ENCODE measurements around the gene NDUFAF8. TPM values are rescaled to one million over a fixed set of nuclear protein-coding genes. Genes with fewer than 3 reads are reported as not detected.

NDUFAF8 gene
- total RNA-seq, 2 donors from 2014 or later, result 27.4 to 43.1 TPM

DNA sequence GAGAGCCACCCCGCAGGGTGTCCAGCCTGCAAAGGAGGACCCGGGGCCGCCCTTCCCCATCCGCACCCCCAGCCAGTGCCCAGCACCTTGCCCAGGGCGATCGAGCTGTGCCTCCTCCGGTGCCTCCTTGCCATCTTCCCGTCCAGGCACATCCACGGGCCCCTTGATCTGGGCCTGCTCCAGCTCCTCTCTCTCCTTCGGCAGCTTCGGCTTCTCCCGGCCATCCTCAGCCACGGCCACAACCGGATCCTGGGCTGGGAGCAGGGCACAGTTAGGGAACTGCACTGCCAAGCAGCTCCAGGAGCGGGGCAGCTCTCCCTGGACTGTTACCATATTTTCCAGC is 13.8 kb downstream of the NDUFAF8 start:
- intact Hi-C loops (cut with DNase I), result loop anchor here (5.0 kb wide), 2 partner anchors 39 to 349 kb away; no protein-coding TSS in a partner anchor
- no peak for DNase-seq (ENCODE audit: low spot score)
- Histone ChIP-seq H3K27ac (no peak overlapping the region), H3K9me3 (no peaks in the 10 kb centered on the region), H3K4me1 (replicated peaks) (peaks cover 7% of the 10 kb centered on the region), H3K36me3 (peaks cover 0 to 3% of the 10 kb centered on the region in 2 donors), H3K27me3 (replicated peaks; ENCODE audit: insufficient read depth) (no peaks in the 10 kb centered on the region), H3K4me3 (no peak overlapping the region)
- no peak for TF ChIP-seq POLR2AphosphoS5 (IDR thresholded peaks at IDR 0.05)
- TF ChIP-seq, protein P1, sequence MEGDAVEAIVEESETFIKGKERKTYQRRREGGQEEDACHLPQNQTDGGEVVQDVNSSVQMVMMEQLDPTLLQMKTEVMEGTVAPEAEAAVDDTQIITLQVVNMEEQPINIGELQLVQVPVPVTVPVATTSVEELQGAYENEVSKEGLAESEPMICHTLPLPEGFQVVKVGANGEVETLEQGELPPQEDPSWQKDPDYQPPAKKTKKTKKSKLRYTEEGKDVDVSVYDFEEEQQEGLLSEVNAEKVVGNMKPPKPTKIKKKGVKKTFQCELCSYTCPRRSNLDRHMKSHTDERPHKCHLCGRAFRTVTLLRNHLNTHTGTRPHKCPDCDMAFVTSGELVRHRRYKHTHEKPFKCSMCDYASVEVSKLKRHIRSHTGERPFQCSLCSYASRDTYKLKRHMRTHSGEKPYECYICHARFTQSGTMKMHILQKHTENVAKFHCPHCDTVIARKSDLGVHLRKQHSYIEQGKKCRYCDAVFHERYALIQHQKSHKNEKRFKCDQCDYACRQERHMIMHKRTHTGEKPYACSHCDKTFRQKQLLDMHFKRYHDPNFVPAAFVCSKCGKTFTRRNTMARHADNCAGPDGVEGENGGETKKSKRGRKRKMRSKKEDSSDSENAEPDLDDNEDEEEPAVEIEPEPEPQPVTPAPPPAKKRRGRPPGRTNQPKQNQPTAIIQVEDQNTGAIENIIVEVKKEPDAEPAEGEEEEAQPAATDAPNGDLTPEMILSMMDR (IDR thresholded peaks at IDR 0.05), result no peak
- TF ChIP-seq POLR2A (IDR thresholded peaks at IDR 0.05), result no peak
- WGBS, result 78% methylated on average over 15 of the region's 15 CpGs

- TF ChIP-seq, protein P1 (IDR thresholded peaks at IDR 0.05), result peak; percentile 76 to 93 (median 88)
- TF ChIP-seq POLR2A (IDR thresholded peaks at IDR 0.05) (no peak), POLR2AphosphoS5 (IDR thresholded peaks at IDR 0.05) (peak; percentile 12)
- peak; percentile 37 for DNase-seq (ENCODE audit: low spot score)
- Histone ChIP-seq H3K4me1 (replicated peaks) (peaks cover 7% of the 10 kb centered on the region), H3K36me3 (peaks cover 3 to 5% of the 10 kb centered on the region in 2 donors), H3K4me3 (no peak overlapping the region), H3K27ac (no peak overlapping the region), H3K27me3 (replicated peaks; ENCODE audit: insufficient read depth) (no peaks in the 10 kb centered on the region), H3K9me3 (no peaks in the 10 kb centered on the region)
- 61% methylated on average over 19 of the region's 19 CpGs for WGBS
- intact Hi-C loops (cut with DNase I), result loop anchor here (1.0 to 5.0 kb wide), 3 partner anchors 39 to 349 kb away; no protein-coding TSS in a partner anchor
Measured at GRCh38 chr17:81253358-81254131, 14.4 kb downstream of the NDUFAF8 start.

DNA sequence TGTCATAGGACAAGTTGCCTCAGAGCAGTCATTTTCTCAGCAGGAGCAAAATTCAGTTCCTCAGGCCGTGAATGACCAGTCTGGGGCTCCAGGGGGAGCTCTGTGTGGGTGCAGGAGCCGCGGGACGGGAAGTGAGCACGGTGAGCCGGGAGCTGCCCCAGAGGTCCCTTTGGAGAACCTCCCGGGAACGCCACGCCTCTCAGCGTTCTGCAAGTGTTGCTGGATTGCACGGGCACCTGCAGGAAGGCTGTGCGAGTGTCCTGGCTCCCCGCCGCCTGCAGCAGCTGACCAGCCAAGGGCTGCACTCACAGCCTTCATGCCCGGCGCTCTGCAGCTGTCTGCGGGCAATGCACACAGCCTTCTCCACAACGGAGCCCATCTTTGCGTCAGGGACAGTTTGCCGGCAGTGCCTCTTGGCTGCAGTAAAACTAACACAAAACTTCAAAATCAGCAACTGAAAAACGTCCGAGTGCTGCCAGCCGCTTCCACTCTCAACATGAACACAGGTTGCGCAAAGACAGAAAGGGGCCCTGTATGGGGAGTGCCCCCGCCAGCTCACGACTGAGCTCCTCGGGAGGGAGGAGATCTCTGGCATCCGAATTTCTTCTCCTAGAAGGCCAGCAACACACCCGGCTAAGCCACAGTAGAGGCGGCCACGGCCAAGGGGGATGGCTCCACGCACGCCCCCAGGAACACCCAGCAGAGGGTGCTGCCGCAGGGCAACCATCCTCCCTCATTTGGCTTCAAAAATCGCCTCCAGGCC is 16.0 kb downstream of the NDUFAF8 start:
- peak overlapping the region; percentile 38 to 60 for H3K27ac ChIP-seq
- DNase-seq (ENCODE audit: low spot score), result peak; percentile 95
- WGBS, result 11% methylated on average over 34 of the region's 35 CpGs
- peaks cover 7% of the 10 kb centered on the region for H3K4me1 ChIP-seq (replicated peaks)
- H3K36me3 ChIP-seq, result peaks cover 0 to 21% of the 10 kb centered on the region in 2 donors
- H3K27me3 ChIP-seq (replicated peaks; ENCODE audit: insufficient read depth), result no peaks in the 10 kb centered on the region
- TF ChIP-seq, protein P1 (IDR thresholded peaks at IDR 0.05), result peak in 3 of 4 experiments; percentile 59 to 87 (median 85)
- TF ChIP-seq POLR2AphosphoS5 (IDR thresholded peaks at IDR 0.05) (peak; percentile 83), POLR2A (IDR thresholded peaks at IDR 0.05) (no peak)
- no peak overlapping the region for H3K4me3 ChIP-seq
- intact Hi-C loops (cut with DNase I), result loop anchor here (1.0 to 5.0 kb wide), 4 partner anchors 37 to 347 kb away; no protein-coding TSS in a partner anchor
- no peaks in the 10 kb centered on the region for H3K9me3 ChIP-seq

- no peak for DNase-seq (ENCODE audit: low spot score)
- WGBS, result 83% methylated on average over 12 of the region's 12 CpGs
- Histone ChIP-seq H3K9me3 (no peaks in the 10 kb centered on the region), H3K4me1 (replicated peaks) (peaks cover 7% of the 10 kb centered on the region), H3K4me3 (no peak overlapping the region), H3K27me3 (replicated peaks; ENCODE audit: insufficient read depth) (no peaks in the 10 kb centered on the region), H3K27ac (no peak overlapping the region), H3K36me3 (peaks cover 0 to 22% of the 10 kb centered on the region in 2 donors)
- intact Hi-C loops (cut with DNase I), result loop anchor here (5.0 kb wide), 1 partner anchor 136 kb away; no protein-coding TSS in a partner anchor
- TF ChIP-seq, protein P1 (IDR thresholded peaks at IDR 0.05), result no peak
- no peak for TF ChIP-seq POLR2AphosphoS5 (IDR thresholded peaks at IDR 0.05)
- TF ChIP-seq POLR2A (IDR thresholded peaks at IDR 0.05), result no peak
Measured at GRCh38 chr17:81256616-81257015, 17.5 kb downstream of the NDUFAF8 start.

Measured in prostate gland (tissue), 2 donors.